Measurements from ENCODE around the gene FAIM.

- TF ChIP-seq POLR2A (IDR thresholded peaks at IDR 0.05) (no peak), CTCF (IDR thresholded peaks at IDR 0.05 in 4 of 5, conservative IDR thresholded peaks at IDR 0.05 in 1 of 5) (no peak)
Observed at GRCh38 chr3:138573138-138573537, 35.4 kb upstream of the FAIM start.

All from gastrocnemius medialis (tissue), 4 donors.